ENCODE measurements around the gene MRPS33.
"Not testable (repeated sequence)": the region's sequence is repeated elsewhere in the genome, so short reads cannot be mapped to it uniquely, and the experiment has no call there.

Gene MRPS33

GRCh38 chr7:141014524-141015395 is at the start of gene MRPS33:
TSS of gene MRPS33 (minus strand) at chr7:141014952. CDS start at chr7:141010633, 4,319 bp downstream.
- peak; percentile 86 to 89 for DNase-seq (ENCODE audit: low read depth in 2 of 2)

DNA sequence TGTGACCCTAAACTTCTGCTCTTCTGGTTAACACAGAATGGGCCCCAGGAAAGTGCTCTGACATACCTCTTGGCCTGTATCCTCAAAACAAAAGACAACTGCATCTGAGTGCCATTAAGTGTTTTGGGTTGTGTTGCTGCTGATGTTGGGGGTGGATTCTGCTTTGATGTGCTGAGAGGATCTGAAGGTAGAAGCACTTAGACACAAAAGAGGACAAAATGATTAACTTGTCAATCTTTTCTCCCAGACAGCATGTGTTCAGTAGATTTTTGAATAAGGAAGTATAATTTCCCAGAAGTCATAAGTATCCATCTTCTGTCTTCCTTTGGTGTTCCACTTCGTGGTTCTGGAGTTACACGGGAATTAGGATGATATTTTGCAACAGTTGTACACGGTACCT is 43.0 kb upstream of the MRPS33 start:
- DNase-seq (ENCODE audit: low read depth in 2 of 2) = no peak

- DNase-seq (ENCODE audit: low read depth in 2 of 2) = no peak
Observed at GRCh38 chr7:141055146-141055545, 40.4 kb upstream of the MRPS33 start.

GRCh38 chr7:141053626-141054025 is 38.9 kb upstream of the MRPS33 start:
- DNase-seq (ENCODE audit: low read depth in 2 of 2) = no peak

GRCh38 chr7:141045842-141046620 is 31.3 kb upstream of the MRPS33 start:
- DNase-seq (ENCODE audit: low read depth in 2 of 2) = no peak

DNA sequence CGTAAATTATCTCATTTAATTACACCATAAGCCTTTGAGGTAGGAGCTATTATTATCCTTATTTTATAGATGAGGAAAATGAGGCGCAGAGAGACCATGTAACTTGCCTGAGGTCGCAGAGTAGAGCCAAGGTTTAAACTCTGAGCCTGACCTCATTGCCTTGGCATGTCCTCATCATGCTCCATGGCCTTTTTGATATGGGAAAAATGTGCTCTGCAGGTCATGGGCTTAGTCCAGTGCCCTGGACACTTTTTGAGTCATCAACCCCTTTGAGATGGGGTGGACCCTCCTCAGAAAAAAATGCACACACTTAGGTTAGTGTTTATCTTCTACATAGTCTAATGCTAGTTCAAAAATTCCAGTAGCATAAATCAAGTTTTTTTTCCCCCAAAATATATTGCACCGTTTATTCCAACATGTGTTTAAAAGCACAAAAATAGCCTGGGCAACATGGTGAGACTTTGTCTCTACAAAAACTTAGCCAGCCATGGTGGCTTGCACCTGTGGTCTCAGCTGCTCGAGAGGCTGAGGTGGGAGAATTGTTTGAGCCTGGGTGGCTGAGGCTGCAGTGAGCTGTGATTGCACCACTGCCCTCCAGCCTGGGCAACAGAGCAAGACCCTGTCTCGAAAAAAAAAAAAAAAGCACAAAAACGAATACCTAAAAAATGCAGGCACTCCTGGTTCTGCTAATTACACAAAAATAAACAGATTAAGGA is 30.5 kb upstream of the MRPS33 start:
- DNase-seq (ENCODE audit: low read depth in 2 of 2) = no peak

- DNase-seq (ENCODE audit: low read depth in 2 of 2) = no peak
Observed at GRCh38 chr7:141043616-141044015, 28.9 kb upstream of the MRPS33 start.

- no peak for DNase-seq (ENCODE audit: low read depth in 2 of 2)
Observed at GRCh38 chr7:141042222-141043193, 27.8 kb upstream of the MRPS33 start.

GRCh38 chr7:141039376-141039775 is 24.6 kb upstream of the MRPS33 start:
- no peak for DNase-seq (ENCODE audit: low read depth in 2 of 2)

GRCh38 chr7:141038100-141038499 is 23.3 kb upstream of the MRPS33 start:
- not testable (repeated sequence) for DNase-seq (ENCODE audit: low read depth in 2 of 2)

DNA sequence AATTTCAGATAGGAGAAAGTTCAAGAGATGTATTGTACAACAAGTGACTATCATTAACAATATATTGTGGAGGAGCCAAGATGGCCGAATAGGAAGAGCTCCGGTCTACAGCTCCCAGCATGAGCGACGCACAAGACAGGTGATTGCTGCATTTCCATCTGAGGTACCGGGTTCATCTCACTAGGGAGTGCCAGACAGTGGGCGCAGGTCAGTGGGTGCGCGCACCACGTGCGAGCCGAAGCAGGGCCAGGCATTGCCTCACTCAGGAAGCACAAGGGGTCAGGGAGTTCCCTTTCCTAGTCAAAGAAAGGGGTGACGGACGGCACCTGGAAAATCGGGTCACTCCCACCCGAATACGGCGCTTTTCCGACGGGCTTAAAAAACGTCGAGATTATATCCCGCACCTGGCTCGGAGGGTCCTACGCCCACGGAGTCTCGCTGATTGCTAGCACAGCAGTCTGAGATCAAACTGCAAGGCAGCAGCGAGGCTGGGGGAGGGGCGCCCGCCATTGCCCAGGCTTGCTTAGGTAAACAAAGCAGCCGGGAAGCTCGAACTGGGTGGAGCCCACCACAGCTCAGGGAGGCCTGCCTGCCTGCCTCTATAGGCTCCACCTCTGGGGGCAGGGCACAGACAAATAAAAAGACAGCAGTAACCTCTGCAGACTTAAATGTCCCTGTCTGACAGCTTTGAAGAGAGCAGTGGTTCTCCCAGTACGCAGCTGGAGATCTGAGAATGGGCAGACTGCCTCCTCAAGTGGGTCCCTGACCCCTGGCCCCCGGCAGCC is 18.0 kb upstream of the MRPS33 start:
- DNase-seq (ENCODE audit: low read depth in 2 of 2) = not testable (repeated sequence)

GRCh38 chr7:141028767-141029166 is 14.0 kb upstream of the MRPS33 start:
- DNase-seq (ENCODE audit: low read depth in 2 of 2) = no peak

- no peak for DNase-seq (ENCODE audit: low read depth in 2 of 2)
Observed at GRCh38 chr7:141027043-141027442, 12.3 kb upstream of the MRPS33 start.

- DNase-seq (ENCODE audit: low read depth in 2 of 2) = no peak
Observed at GRCh38 chr7:141024668-141025067, 9.9 kb upstream of the MRPS33 start.

DNA sequence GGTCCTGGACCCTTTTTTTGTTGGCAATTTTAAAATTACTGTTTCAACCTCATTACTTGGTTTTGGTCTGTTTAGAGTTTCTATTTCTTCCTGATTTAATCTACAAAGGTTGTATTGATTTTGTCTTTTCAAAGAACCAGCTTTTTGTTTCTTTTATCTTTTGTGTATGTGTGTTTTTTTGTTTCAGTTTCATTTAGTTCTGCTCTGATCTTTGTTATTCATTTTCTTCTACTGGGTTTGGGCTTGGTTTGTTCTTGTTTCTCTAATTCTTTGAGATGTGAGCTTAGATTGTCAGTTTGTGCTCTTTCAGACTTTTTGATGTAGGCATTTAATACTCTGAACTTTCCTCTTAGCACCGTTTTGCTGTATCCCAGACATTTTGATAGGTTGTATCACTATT is 8.5 kb upstream of the MRPS33 start:
- DNase-seq (ENCODE audit: low read depth in 2 of 2) = no peak

DNA sequence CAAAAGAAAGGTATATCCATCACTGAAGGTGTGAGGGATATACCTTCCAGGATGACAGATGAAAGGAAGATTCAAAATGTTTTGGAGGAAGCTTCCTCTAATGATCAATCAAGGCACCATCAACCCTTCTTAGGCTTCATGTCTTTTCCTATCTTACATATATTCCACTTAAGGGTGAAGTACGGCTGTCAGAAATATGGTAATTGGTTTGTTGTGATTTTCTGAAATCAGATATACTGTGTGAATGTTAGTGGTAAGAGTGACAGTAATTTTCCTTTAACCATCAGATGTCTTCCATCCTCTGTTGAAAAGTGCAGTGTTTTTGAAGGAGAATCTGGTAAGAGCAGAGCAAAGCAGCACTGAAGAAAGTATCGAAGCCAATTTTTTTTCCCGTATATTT is 2.8 kb upstream of the MRPS33 start:
- no peak for DNase-seq (ENCODE audit: low read depth in 2 of 2)

GRCh38 chr7:141016349-141016748 is 1.6 kb upstream of the MRPS33 start:
- DNase-seq (ENCODE audit: low read depth in 2 of 2) = no peak

DNA sequence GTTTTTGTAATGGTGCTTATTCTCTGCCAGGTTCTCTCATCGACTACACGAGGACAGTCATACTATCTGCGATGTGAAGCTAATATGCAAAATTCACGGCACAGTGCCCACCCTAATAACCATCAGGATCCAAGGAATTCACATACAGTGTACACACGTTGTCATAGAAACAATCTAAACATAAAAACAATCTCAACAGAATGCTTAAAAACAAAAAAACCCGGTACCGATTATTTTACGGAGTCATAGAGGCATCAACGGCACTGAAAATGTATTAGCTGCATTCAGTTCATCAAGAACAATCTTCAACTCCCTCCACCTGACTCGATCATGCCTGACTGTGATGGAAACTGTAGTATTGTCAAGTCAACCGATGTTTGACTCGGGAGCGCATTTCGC is 628 bp downstream of the MRPS33 start:
- DNase-seq (ENCODE audit: low read depth in 2 of 2) = no peak

DNA sequence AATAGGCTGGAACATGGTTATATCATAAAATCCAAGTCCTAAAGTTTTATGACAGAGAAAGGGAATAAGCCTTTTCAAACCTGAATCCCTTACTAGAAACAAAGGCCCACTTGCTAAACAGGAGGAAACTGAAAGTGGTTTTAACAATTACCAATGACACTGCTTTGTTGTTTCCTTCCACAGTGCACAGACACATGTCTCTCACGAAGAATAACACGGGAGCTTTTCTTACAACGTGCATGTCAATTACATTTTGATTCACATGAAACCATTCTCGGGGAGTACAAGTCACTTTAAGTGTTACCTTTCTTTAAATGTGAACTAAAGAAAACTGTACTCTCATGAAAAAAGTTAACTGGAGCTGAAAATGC is 1.4 kb downstream of the MRPS33 start:
- DNase-seq (ENCODE audit: low read depth in 2 of 2) = no peak

- DNase-seq (ENCODE audit: low read depth in 2 of 2) = no peak
Observed at GRCh38 chr7:141012696-141013344, 1.9 kb downstream of the MRPS33 start.
